Measurements from ENCODE around the gene ZNF407.
A peak's percentile ranks its signal among the peaks of the same experiment; 100 is the strongest.

ZNF407 gene

GRCh38 chr18:74796841-74797576 lies 199.3 kb downstream of the ZNF407 start:
- peak; percentile 34 for DNase-seq

GRCh38 chr18:74797577-74798151 lies 200.0 kb downstream of the ZNF407 start:
- no peak for DNase-seq

DNA sequence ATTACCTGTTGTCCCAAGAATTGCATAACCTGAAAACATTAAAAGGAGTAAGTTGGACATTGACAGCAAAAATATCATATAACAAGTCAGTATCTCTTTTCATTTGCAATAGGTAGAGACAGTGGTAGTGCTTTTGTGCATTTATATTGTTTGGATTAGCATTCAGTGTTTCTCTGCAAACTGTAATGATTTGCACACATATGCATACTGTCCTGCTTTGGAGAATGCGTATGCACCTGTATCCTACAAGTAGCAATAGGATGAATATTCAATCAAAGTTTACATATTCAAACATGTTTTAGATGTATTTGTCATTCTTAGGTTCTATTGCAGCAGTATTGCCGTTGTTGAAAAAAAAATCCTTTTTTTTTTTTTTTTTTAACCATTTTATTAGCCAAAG lies 201.9 kb downstream of the ZNF407 start:
- no peak for DNase-seq

- DNase-seq: no peak
These were observed 202.4 kb downstream of the ZNF407 start for GRCh38 chr18:74800098-74800497.

GRCh38 chr18:74803117-74803516 lies 205.4 kb downstream of the ZNF407 start:
- DNase-seq: no peak

- no peak for DNase-seq
These were observed 206.1 kb downstream of the ZNF407 start for GRCh38 chr18:74803769-74804168.

GRCh38 chr18:74804677-74805076 lies 207.0 kb downstream of the ZNF407 start:
- no peak for DNase-seq

- DNase-seq: no peak
These were observed 208.4 kb downstream of the ZNF407 start for GRCh38 chr18:74806073-74806472.

DNA sequence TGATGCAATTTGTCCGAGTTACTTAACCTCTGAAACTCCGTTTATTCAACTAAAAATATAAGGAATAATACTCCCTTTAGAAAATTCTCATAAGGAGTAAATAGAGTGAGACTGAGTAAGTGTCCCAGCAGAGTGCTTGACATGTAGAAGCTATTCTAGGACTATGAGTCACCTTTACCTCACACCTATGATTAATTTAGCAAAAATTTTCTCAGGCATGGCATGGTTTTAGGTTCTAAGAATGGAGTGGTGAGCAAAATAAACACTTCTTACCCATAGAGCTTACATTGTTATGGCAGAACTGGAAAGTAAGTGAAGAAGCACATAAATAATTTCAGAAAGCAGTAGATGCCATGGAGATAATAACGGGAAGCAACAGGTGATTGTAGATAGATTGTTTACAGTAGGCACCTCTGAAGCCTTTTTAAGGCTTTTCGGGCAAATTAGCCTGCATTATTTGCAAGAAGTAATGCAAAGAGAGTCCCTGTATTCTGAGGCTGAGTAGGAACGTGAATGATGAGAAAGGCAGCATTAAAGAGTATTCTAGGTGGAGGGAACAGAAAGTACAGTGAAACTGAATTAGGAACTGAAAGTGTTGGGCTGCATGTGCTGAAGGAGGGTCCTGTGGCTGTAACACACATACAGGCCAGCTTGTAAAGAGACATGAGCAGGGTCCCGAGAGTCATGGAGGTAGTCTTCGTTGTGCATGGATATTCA lies 209.2 kb downstream of the ZNF407 start:
- DNase-seq: peak; percentile 32

DNA sequence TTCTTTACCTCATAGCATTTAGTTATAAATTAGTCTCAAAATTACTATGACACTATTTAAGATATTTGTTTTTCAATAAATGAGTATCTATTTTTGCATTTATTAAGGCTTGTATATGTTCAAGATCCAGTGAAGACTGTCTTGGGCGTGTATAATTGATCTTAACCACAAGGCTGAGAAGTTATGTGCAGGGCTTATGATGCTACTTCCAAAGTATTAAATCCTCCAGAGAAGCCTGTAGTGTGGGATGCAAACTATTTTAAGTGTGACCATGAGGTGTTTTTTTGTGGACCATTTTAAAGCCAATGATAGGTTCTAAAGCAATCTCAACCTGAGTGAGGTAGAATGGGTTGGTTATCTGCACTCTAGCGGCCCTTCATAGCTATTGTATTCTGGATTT lies 219.9 kb downstream of the ZNF407 start:
- no peak for DNase-seq

DNA sequence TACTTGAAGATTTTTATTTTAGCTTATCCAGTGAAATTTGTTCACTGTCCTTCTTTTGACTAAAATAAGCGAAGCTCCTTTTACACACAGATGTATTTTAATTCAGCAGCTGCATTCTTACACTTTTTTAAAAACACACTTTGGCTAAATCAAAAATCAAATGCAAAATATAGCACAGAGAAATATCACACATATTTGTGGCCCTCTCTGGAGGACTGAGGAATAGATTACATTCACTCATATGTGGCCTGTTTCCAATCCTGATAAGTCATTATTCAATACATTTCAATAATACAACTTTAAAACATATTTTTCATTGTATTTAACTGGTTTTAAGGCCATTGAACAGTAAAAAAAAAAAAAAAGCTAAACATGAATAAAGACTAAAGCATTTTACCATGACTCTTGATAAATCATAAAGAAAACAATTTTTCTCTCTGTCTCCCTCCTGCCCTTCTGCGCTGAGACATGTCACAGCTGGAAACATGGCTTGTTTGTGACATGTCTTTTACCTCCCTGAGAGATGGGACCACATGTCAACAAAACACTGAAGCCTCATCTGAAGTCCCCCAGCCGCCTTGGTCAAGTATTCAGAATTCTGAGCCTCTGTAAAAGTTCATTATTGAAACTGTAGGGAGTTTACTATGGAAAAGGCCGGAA lies 221.0 kb downstream of the ZNF407 start:
- DNase-seq: no peak

DNA sequence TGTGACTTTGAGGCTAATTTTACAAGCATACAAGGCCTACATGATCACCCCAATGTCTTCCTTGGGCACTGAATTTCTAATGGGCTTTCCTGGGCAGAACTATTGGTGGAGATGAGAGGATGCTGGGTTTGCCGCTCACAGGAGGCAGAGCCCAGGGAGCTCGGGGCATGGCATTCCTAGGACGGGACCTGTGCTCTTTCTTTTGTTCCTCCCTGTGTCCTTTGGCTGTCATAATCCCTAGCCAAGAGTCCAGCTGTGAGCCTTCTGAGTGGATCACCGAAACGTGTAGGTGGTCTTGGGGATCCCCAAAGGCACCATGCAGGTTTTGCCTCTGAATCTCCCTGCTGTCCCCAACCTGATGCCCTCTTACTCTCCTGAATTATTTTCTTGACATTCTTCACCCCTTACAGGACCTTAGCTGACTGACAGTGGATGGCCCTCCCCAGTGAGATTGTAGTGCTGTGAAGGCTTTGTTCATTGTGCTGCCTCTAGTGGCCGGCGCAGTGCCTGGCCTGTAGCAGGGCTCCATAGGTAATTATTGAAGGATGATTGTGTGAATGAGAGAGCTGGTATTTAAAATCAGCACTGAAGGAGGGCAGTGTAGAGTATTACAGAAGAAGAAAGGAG lies 221.9 kb downstream of the ZNF407 start:
- DNase-seq: peak; percentile 14

- no peak for DNase-seq
These were observed 222.6 kb downstream of the ZNF407 start for GRCh38 chr18:74820160-74820780.

GRCh38 chr18:74825460-74825859 lies 227.8 kb downstream of the ZNF407 start:
- DNase-seq: no peak

DNA sequence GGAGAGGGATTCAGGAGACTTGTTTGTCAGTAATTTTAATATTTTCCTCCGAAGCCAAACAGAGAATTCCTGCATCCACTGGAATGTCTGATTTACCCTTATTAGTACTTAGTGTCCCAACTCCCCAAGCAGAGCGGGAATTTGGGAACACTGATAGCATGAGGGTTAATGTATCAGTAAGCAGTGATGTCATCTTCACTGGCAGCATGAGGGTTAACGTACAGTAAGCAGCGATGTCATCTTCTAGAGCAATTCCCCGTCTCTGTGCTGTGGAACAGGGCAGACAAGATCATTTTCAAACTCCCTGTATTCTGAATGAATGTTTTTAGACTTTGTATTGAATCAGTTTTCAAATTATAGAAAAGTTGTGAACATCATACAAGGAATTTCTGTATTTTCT lies 228.9 kb downstream of the ZNF407 start:
- no peak for DNase-seq

GRCh38 chr18:74828200-74828599 lies 230.5 kb downstream of the ZNF407 start:
- DNase-seq: no peak

- DNase-seq: no peak
These were observed 234.0 kb downstream of the ZNF407 start for GRCh38 chr18:74831571-74832250.

DNA sequence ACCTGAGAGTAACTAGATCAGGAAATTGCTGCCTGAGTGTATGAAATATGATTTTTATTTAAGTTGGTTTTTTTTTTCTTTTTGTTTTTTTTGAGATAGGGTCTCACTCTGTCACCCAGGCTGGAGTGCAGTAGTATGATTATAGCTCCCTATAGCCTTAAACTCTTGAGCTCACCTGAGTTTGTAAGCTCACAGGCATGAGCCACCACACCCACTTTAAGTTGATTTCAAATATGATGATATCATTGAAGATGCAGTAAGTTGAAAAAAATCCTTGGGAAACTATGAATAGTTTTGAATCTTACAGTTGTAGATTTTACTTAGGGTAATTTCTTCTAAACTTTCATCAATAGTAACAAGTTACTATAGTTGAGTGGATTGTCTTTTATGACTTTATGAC lies 234.7 kb downstream of the ZNF407 start:
- DNase-seq: no peak

DNA sequence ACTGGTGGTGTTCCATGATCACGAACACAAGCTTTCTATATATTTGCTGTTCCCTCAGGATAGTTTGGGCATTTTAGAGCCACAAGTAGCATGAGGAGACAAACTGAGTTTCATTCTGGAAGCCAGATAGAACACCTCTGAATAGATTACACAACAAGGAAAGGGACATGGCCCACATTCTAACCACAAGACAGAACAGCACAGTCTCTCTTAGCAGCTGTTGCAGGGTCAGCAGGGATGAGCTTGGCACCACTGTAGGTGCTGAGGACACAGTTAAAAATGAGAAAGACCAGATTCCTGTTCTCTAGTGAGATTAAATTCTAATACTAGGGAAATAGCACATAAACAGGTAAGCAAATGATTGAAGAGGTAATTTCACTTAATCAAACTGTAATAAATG lies 235.3 kb downstream of the ZNF407 start:
- no peak for DNase-seq

- no peak for DNase-seq
These were observed 237.0 kb downstream of the ZNF407 start for GRCh38 chr18:74834424-74835309.
